H9 (cell line): Measurements from ENCODE around the gene KRT3. TPM values are rescaled to one million over a fixed set of nuclear protein-coding genes. Genes with fewer than 3 reads are reported as not detected.

Experiments
- DNase-seq: peaks from one replicate; pipeline ENCODE4 v3.0.0-alpha.2; 2017
- H2AFZ ChIP-seq: one replicate; pipeline ENCODE4 v1.6.1; 2013; ENCODE audit warnings: mild to moderate bottlenecking, low read length, control low read depth, moderate library complexity
- H2AK5ac ChIP-seq: 2 replicates; pipeline ENCODE4 v1.6.1; 2013; ENCODE audit warnings: low read length, control low read depth, mixed read lengths; ENCODE audit not compliant: insufficient read length
- H2BK120ac ChIP-seq: one replicate; pipeline ENCODE4 v1.6.1; 2013; ENCODE audit warnings: low read depth, mild to moderate bottlenecking, low read length, control low read depth, inconsistent platforms; ENCODE audit not compliant: poor library complexity, severe bottlenecking
- H2BK12ac ChIP-seq: 2 replicates; pipeline ENCODE4 v1.6.1; 2013; ENCODE audit warnings: low read length, control low read depth, mixed read lengths, low read depth; ENCODE audit not compliant: insufficient read length
- H2BK15ac ChIP-seq: 2 replicates; pipeline ENCODE4 v1.6.1; 2013; ENCODE audit warnings: low read depth, low read length, control low read depth
- H2BK20ac ChIP-seq: one replicate; pipeline ENCODE4 v1.6.1; 2013; ENCODE audit warnings: low read depth, mild to moderate bottlenecking, low read length, control low read depth, inconsistent platforms; ENCODE audit not compliant: poor library complexity, severe bottlenecking
- H2BK5ac ChIP-seq: 2 replicates; pipeline ENCODE4 v1.6.1; 2013; ENCODE audit warnings: low read length, control low read depth, mixed read lengths; ENCODE audit not compliant: insufficient read length
- H3K14ac ChIP-seq: 2 replicates; pipeline ENCODE4 v1.6.1; 2013; ENCODE audit warnings: low read length, control low read depth; ENCODE audit not compliant: insufficient read depth
- H3K18ac ChIP-seq: 2 replicates; pipeline ENCODE4 v1.6.1; 2013; ENCODE audit warnings: low read depth, mild to moderate bottlenecking, mixed read lengths, low read length, control low read depth; ENCODE audit not compliant: insufficient read length
- H3K23ac ChIP-seq: 2 replicates; pipeline ENCODE4 v1.6.1; 2013; ENCODE audit warnings: low read length, control low read depth, mixed read lengths, low read depth; ENCODE audit not compliant: insufficient read length
- H3K23me2 ChIP-seq: 2 replicates; pipeline ENCODE4 v1.6.1; 2013; ENCODE audit warnings: low read depth, mild to moderate bottlenecking, mixed read lengths, low read length, control low read depth; ENCODE audit not compliant: insufficient read length, poor library complexity, severe bottlenecking
- H3K27ac ChIP-seq: 2 replicates; pipeline ENCODE4 v1.5.1; 2013; ENCODE audit warnings: low read length, control low read depth, mixed read lengths, low read depth; ENCODE audit not compliant: insufficient read length
- H3K27me3 ChIP-seq: 2 replicates; pipeline ENCODE4 v1.6.1; 2013; ENCODE audit warnings: low read length, control low read depth, inconsistent platforms; ENCODE audit not compliant: insufficient read depth
- H3K4ac ChIP-seq: 2 replicates; pipeline ENCODE4 v1.6.1; 2013; ENCODE audit warnings: low read depth, mild to moderate bottlenecking, control low read depth, inconsistent platforms, low read length, moderate library complexity
- H3K4me1 ChIP-seq: 2 replicates; pipeline ENCODE4 v1.6.1; 2013; ENCODE audit warnings: low read length, control low read depth, inconsistent platforms; ENCODE audit not compliant: insufficient read depth
- H3K4me2 ChIP-seq: 2 replicates; pipeline ENCODE4 v1.6.1; 2013; ENCODE audit warnings: low read length, control low read depth, mixed read lengths; ENCODE audit not compliant: insufficient read length, insufficient read depth
- H3K56ac ChIP-seq: 2 replicates; pipeline ENCODE4 v1.6.1; 2013; ENCODE audit warnings: low read depth, mild to moderate bottlenecking, mixed read lengths, low read length, control low read depth; ENCODE audit not compliant: insufficient read length
- H3K79me1 ChIP-seq: 2 replicates; pipeline ENCODE4 v1.6.1; 2013; ENCODE audit warnings: low read depth, mild to moderate bottlenecking, moderate library complexity, low read length, control low read depth, inconsistent platforms; ENCODE audit not compliant: insufficient read depth, poor library complexity, severe bottlenecking
- H3K79me2 ChIP-seq: 2 replicates; pipeline ENCODE4 v1.6.1; 2013; ENCODE audit warnings: low read length, control low read depth, inconsistent platforms; ENCODE audit not compliant: insufficient read depth
- H3K9ac ChIP-seq: 2 replicates; pipeline ENCODE4 v1.6.1; 2013; ENCODE audit warnings: low read length, control low read depth, mixed read lengths; ENCODE audit not compliant: insufficient read length; ENCODE audit errors: extremely low read depth
- H3K9me3 ChIP-seq: one replicate; pipeline ENCODE4 v1.6.1; 2013; ENCODE audit warnings: low read depth, low read length, inconsistent platforms; ENCODE audit not compliant: control insufficient read depth
- H3T11ph ChIP-seq: one replicate; pipeline ENCODE4 v1.6.1; 2013; ENCODE audit warnings: mild to moderate bottlenecking, low read length, control low read depth, inconsistent platforms
- H4K20me1 ChIP-seq: one replicate; pipeline ENCODE4 v1.6.1; 2013; ENCODE audit not compliant: control insufficient read depth, insufficient read length, insufficient read depth
- H4K5ac ChIP-seq: 2 replicates; pipeline ENCODE4 v1.6.1; 2013; ENCODE audit warnings: low read depth, mild to moderate bottlenecking, mixed read lengths, low read length, control low read depth; ENCODE audit not compliant: insufficient read length
- H4K8ac ChIP-seq: replicated peaks from 2 replicates; pipeline ENCODE4 v1.6.1; 2013; ENCODE audit warnings: low read length, control low read depth, mixed read lengths, low read depth; ENCODE audit not compliant: insufficient read length
- H4K91ac ChIP-seq: 2 replicates; pipeline ENCODE4 v1.6.1; 2013; ENCODE audit warnings: low read depth, mild to moderate bottlenecking, moderate library complexity, mixed read lengths, low read length, control low read depth; ENCODE audit not compliant: insufficient read length
- H3K27ac Mint-ChIP-seq, 3 experiments: 2 replicates in 2 of 3; 3 replicates in 1 of 3; pipeline ENCODE4 v1.8.0; 2020 to 2021; ENCODE audit warnings: mixed read lengths in 3 of 3, mild to moderate bottlenecking in 1 of 3, moderate library complexity in 1 of 3
- H3K27me3 Mint-ChIP-seq: 2 replicates; pipeline ENCODE4 v1.8.0; 2021; ENCODE audit warnings: low read depth, mild to moderate bottlenecking, moderate library complexity, mixed read lengths
- H3K36me3 Mint-ChIP-seq, 3 experiments: 2 replicates in 2 of 3; 3 replicates in 1 of 3; pipeline ENCODE4 v1.8.0; 2020 to 2021; ENCODE audit warnings: low read depth in 3 of 3, mixed read lengths in 3 of 3; ENCODE audit not compliant: insufficient read depth in 1 of 3
- H3K4me1 Mint-ChIP-seq, 2 experiments: 2 replicates each; pipeline ENCODE4 v1.8.0; 2020; ENCODE audit warnings: mixed read lengths in 2 of 2
- H3K4me3 Mint-ChIP-seq, 2 experiments: 2 replicates in 1 of 2; 3 replicates in 1 of 2; pipeline ENCODE4 v1.8.0; 2020 to 2021; ENCODE audit warnings: mild to moderate bottlenecking in 2 of 2, mixed read lengths in 2 of 2, moderate library complexity in 1 of 2
- H3K9me3 Mint-ChIP-seq, 2 experiments: 2 replicates in 1 of 2; 3 replicates in 1 of 2; pipeline ENCODE4 v1.8.0; 2020; ENCODE audit warnings: mild to moderate bottlenecking in 2 of 2, mixed read lengths in 2 of 2, moderate library complexity in 1 of 2
- CTCF ChIP-seq: fragments of 200-600 bp; sonication (generic); conservative IDR thresholded peaks from 3 replicates; pipeline ENCODE4 v1.8.0; 2021; ENCODE audit warnings: antibody characterized with exemption, mild to moderate bottlenecking
- WGBS: extraction: QIAGEN DNeasy Blood & Tissue Kit; methylation state at CpG from one replicate; pipeline ENCODE4 v1.1.7; 2013; ENCODE audit warnings: missing lambda C conversion rate, low lambda C conversion rate, mixed read lengths; ENCODE audit not compliant: insufficient read length; ENCODE audit errors: extremely low coverage; 5-methylcytosine and 5-hydroxymethylcytosine counted together
- total RNA-seq: library from RNA; stranded (reverse); gene quantifications from 2 replicates; pipeline ENCODE4 v1.2.1, GENCODE V29; 2021

The KRT3 gene
- total RNA-seq, 1 experiment from 2014 or later: not detected

- Histone ChIP-seq H3K79me2 (no peaks in the 10 kb centered on the region), H4K5ac (no peak overlapping the region), H3K9me3 (no peaks in the 10 kb centered on the region), H4K20me1 (no peaks in the 10 kb centered on the region), H4K8ac (no peak overlapping the region), H4K91ac (no peak overlapping the region), H3K4ac (no peak overlapping the region), H3K4me1 (no peaks in the 10 kb centered on the region), H3K79me1 (no peaks in the 10 kb centered on the region), H2BK5ac (no peak overlapping the region), H3K9ac (no peak overlapping the region), H3K27me3 (no peaks in the 10 kb centered on the region), H2AFZ (no peak overlapping the region), H3K27ac (no peak overlapping the region), H3K23ac (no peak overlapping the region), H2BK15ac (no peak overlapping the region), H3K4me2 (no peak overlapping the region), H3T11ph (no peak overlapping the region), H3K23me2 (no peaks in the 10 kb centered on the region), H2AK5ac (no peak overlapping the region), H2BK20ac (no peak overlapping the region), H3K18ac (no peak overlapping the region), H3K56ac (no peak overlapping the region), H3K14ac (no peak overlapping the region), H2BK120ac (no peak overlapping the region), H2BK12ac (no peak overlapping the region)
- Mint-ChIP-seq H3K4me1 (no peaks in the 10 kb centered on the region), H3K4me3 (no peak overlapping the region), H3K36me3 (no peaks in the 10 kb centered on the region), H3K27me3 (peaks cover 10% of the 10 kb centered on the region), H3K27ac (no peak overlapping the region), H3K9me3 (no peaks in the 10 kb centered on the region)
- no CpG with 5 or more reads among the region's 3 CpGs for WGBS
- DNase-seq: no peak
- TF ChIP-seq CTCF: no peak
Observed at GRCh38 chr12:52812749-52813148, 16.8 kb upstream of the KRT3 start.
